22Rv1 (cell line): ENCODE measurements around the gene ATP8B1.

Source experiments
- H3K27ac ChIP-seq: fragments of 450-650 bp; 2 replicates; pipeline ENCODE4 v1.5.1; 2017
- CTCF ChIP-seq: fragments of 450-650 bp; IDR thresholded peaks from 2 replicates; pipeline ENCODE4 v1.5.1; 2017; ENCODE audit warnings: mild to moderate bottlenecking
- ZFX ChIP-seq: fragments of 450-650 bp; IDR thresholded peaks from 2 replicates; pipeline ENCODE4 v1.6.1; 2017; ENCODE audit warnings: antibody characterized with exemption, borderline replicate concordance

The ATP8B1 gene

GRCh38 chr18:57674891-57675290, 128.2 kb downstream of the ATP8B1 start:
- TF ChIP-seq CTCF (no peak), ZFX (no peak)
- no peak overlapping the region for H3K27ac ChIP-seq

- no peak overlapping the region for H3K27ac ChIP-seq
- TF ChIP-seq ZFX, result no peak
- no peak for TF ChIP-seq CTCF
These were observed 133.1 kb downstream of the ATP8B1 start for GRCh38 chr18:57670046-57670445.

- no peak overlapping the region for H3K27ac ChIP-seq
- TF ChIP-seq ZFX, result no peak
- TF ChIP-seq CTCF, result no peak
These were observed 135.1 kb downstream of the ATP8B1 start for GRCh38 chr18:57668021-57668420.

GRCh38 chr18:57666818-57667497, 136.2 kb downstream of the ATP8B1 start:
- TF ChIP-seq CTCF (no peak), ZFX (no peak)
- H3K27ac ChIP-seq, result no peak overlapping the region

GRCh38 chr18:57664568-57665165, 138.4 kb downstream of the ATP8B1 start:
- TF ChIP-seq ZFX, result no peak
- TF ChIP-seq CTCF, result no peak
- H3K27ac ChIP-seq, result no peak overlapping the region

- TF ChIP-seq CTCF (no peak), ZFX (no peak)
- H3K27ac ChIP-seq, result no peak overlapping the region
These were observed 142.2 kb downstream of the ATP8B1 start for GRCh38 chr18:57660961-57661360.

- H3K27ac ChIP-seq, result no peak overlapping the region
- TF ChIP-seq ZFX (no peak), CTCF (no peak)
These were observed 143.5 kb downstream of the ATP8B1 start for GRCh38 chr18:57659460-57660102.
